K562 (cell line): ENCODE results near the gene RPP25. TPM values are rescaled to one million over a fixed set of nuclear protein-coding genes. Genes with fewer than 3 reads are reported as not detected.

ENCODE experiments used
- ATAC-seq: fragments of 200-7000 bp; cut with Tn5 transposase; 3 replicates; pipeline ENCODE4 v1.9.1; 2020; ENCODE audit warnings: moderate library complexity
- BruUV-seq: library from RNA; stranded (reverse); fragments of 400-500 nt; replicated peaks from 2 replicates; lab custom pipeline; 2021; lab: Mats Ljungman, UMichigan
- CTCF ChIA-PET: fragments of 300-600 bp; formaldehyde crosslinking; extraction: SDS; loops from one replicate; lab custom pipeline; 2021; ENCODE audit warnings: low intra/inter-chr PET ratio; lab: Yijun Ruan, JAX
- POLR2A ChIA-PET: fragments of 300-600, 350-650 bp; sonication (Branson Sonifier 250); formaldehyde crosslinking; extraction: SDS; loops from one replicate; lab custom pipeline; 2021; ENCODE audit warnings: antibody characterized with exemption, inconsistent platforms; lab: Yijun Ruan, JAX
- DNase-seq, 4 experiments: peaks; one replicate each; pipeline versions ENCODE4 v3.0.0 to v3.0.0-alpha.2; 2011 to 2018; ENCODE audit warnings: low spot score in 3 of 4, mixed read lengths in 3 of 4; ENCODE audit errors: extremely low read depth in 1 of 4
- FAIRE-seq: peaks from 2 replicates; lab custom pipeline; 2011; peaks lifted over from hg19 to GRCh38; lab: Jason Lieb, UNC
- H2AFZ ChIP-seq: 2 replicates; pipeline ENCODE4 v1.6.0; 2011; ENCODE audit warnings: low read depth, low read length, control low read depth, inconsistent platforms
- H3K27ac ChIP-seq: fragments of 200-600 bp; 3 replicates; pipeline ENCODE4 v1.8.0; 2011; ENCODE audit warnings: low read depth, mild to moderate bottlenecking, control low read depth, inconsistent platforms, low read length, moderate library complexity, mixed read lengths; ENCODE audit errors: extremely low read depth
- H3K27me3 ChIP-seq, 2 experiments: fragments of 300-600 bp in 1 of 2; 2 replicates in 1 of 2; 3 replicates in 1 of 2; pipeline versions ENCODE4 v1.6.0 to v1.8.0; 2011; ENCODE audit warnings: inconsistent platforms in 2 of 2, low read length in 2 of 2, mild to moderate bottlenecking in 1 of 2, mixed read lengths in 1 of 2, moderate library complexity in 1 of 2; ENCODE audit not compliant: control insufficient read depth in 2 of 2, insufficient read depth in 2 of 2
- H3K36me3 ChIP-seq: fragments of 300-600 bp; 3 replicates; pipeline ENCODE4 v1.8.0; 2011; ENCODE audit warnings: mild to moderate bottlenecking, low read length, inconsistent platforms; ENCODE audit not compliant: control insufficient read depth, insufficient read depth
- H3K4me1 ChIP-seq, 2 experiments: fragments of 200-600 bp in 1 of 2; replicated peaks in 1 of 2; 2 replicates in 1 of 2; 3 replicates in 1 of 2; pipeline versions ENCODE4 v1.5.1 to v1.8.0; 2011; ENCODE audit warnings: inconsistent platforms in 2 of 2, low read length in 2 of 2, mild to moderate bottlenecking in 1 of 2, mixed read lengths in 1 of 2, moderate library complexity in 1 of 2; ENCODE audit not compliant: control insufficient read depth in 2 of 2, insufficient read depth in 2 of 2
- H3K4me2 ChIP-seq: 2 replicates; pipeline ENCODE4 v1.6.1; 2011; ENCODE audit warnings: low read length, control low read depth, inconsistent platforms, mixed read lengths; ENCODE audit not compliant: insufficient read depth
- H3K4me3 ChIP-seq: fragments of 200-600 bp; sonication (generic), shearing (Covaris generic); 2 replicates; pipeline ENCODE4 v1.5.1; 2016; ENCODE audit warnings: control low read depth, inconsistent platforms
- H3K79me2 ChIP-seq: fragments of 200-600 bp; 3 replicates; pipeline ENCODE4 v1.8.0; 2011; ENCODE audit warnings: low read length, inconsistent platforms; ENCODE audit not compliant: control insufficient read depth, insufficient read depth
- H3K9ac ChIP-seq, 2 experiments: 2 replicates each; pipeline versions ENCODE4 v1.6.0 to v1.6.1; 2011; ENCODE audit warnings: low read depth in 2 of 2, low read length in 2 of 2, control low read depth in 1 of 2, inconsistent platforms in 1 of 2, mild to moderate bottlenecking in 1 of 2, mixed read lengths in 1 of 2; ENCODE audit not compliant: insufficient read depth in 1 of 2
- H3K9me1 ChIP-seq: one replicate; pipeline ENCODE4 v1.6.0; 2011; ENCODE audit warnings: inconsistent platforms, mild to moderate bottlenecking, low read length, moderate library complexity; ENCODE audit not compliant: control insufficient read depth, insufficient read depth
- H3K9me3 ChIP-seq: replicated peaks from 2 replicates; pipeline ENCODE4 v1.5.1; 2011; ENCODE audit warnings: low read depth, low read length, inconsistent platforms; ENCODE audit not compliant: control insufficient read depth, insufficient read depth
- H4K20me1 ChIP-seq: replicated peaks from 2 replicates; pipeline ENCODE4 v1.6.1; 2011; ENCODE audit warnings: low read length, inconsistent platforms, mixed read lengths; ENCODE audit not compliant: control insufficient read depth, insufficient read depth
- CBX8 ChIP-seq: fragments of 200-600 bp; sonication (generic); IDR thresholded peaks from 2 replicates; pipeline ENCODE4 v1.6.1; 2012; ENCODE audit warnings: borderline replicate concordance, mixed run types, low read depth, mild to moderate bottlenecking, moderate library complexity, mixed read lengths, low read length, control low read depth, inconsistent platforms; ENCODE audit not compliant: poor library complexity, severe bottlenecking; ENCODE audit errors: extremely low read depth
- NONO ChIP-seq, 2 experiments: fragments of 200-400 bp in 1 of 2; fragments of 450-650 bp in 1 of 2; formaldehyde crosslinking in 1 of 2; IDR thresholded peaks; 2 replicates each; pipeline ENCODE4 v1.6.1; 2017; ENCODE audit warnings: low read depth in 2 of 2, mild to moderate bottlenecking in 2 of 2, moderate library complexity in 2 of 2, low read length in 1 of 2
- PHF8 ChIP-seq: fragments of 200-600 bp; sonication (generic); IDR thresholded peaks from 2 replicates; pipeline ENCODE4 v1.6.1; 2012; ENCODE audit warnings: mixed run types, mild to moderate bottlenecking, inconsistent platforms, low read length, moderate library complexity, borderline replicate concordance
- POLR2AphosphoS2 ChIP-seq: IDR thresholded peaks from 2 replicates; pipeline ENCODE4 v1.6.1; 2012; ENCODE audit warnings: low read length, improper control_type of control experiment
- ZBTB11 ChIP-seq, 3 experiments: fragments of 200-800 bp in 1 of 3; fragments of 250-450 bp in 1 of 3; fragments of 450-650 bp in 1 of 3; sonication (Bioruptor Pico) in 1 of 3; sonication (Bioruptor generic) in 1 of 3; formaldehyde crosslinking in 1 of 3; IDR thresholded peaks; 2 replicates each; pipeline versions ENCODE4 v1.6.1 to v1.8.0; 2016 to 2022; ENCODE audit warnings: mild to moderate bottlenecking in 2 of 3, missing genetic modification characterization in 2 of 3, missing compliant biosample characterization in 1 of 3, moderate library complexity in 1 of 3
- ZNF146 ChIP-seq: IDR thresholded peaks from one replicate; pipeline ENCODE4 v1.6.1; 2018; ENCODE audit warnings: missing compliant biosample characterization; ENCODE audit not compliant: unreplicated experiment
- ZNF354B ChIP-seq: fragments of 250-450 bp; sonication (Bioruptor Pico); IDR thresholded peaks from 2 replicates; pipeline ENCODE4 v1.4.0; 2020
- ZNF436 ChIP-seq: fragments of 250-450, 450-650 bp; sonication (Bioruptor Pico); formaldehyde crosslinking; IDR thresholded peaks from 2 replicates; pipeline ENCODE4 v1.7.0; 2020; ENCODE audit warnings: mild to moderate bottlenecking
- WGBS: fragments of 100-300 bp; shearing (Covaris generic); methylation state at CpG from one replicate; pipeline ENCODE4 v1.1.6; 2016; ENCODE audit warnings: low coverage, mixed read lengths; ENCODE audit not compliant: insufficient coverage; ENCODE audit errors: missing lambda C conversion rate; 5-methylcytosine and 5-hydroxymethylcytosine counted together
- in situ Hi-C: fragments of 300-500 bp; cut with MboI; formaldehyde crosslinking; loops from 4 replicates; pipeline ENCODE4 v1.15.0; 2018; ENCODE audit warnings: inconsistent platforms, mixed read lengths
- intact Hi-C: fragments of 100-400 bp; cut with micrococcal nuclease; formaldehyde crosslinking; loops from 2 replicates; pipeline ENCODE4 v1.14.2; 2022
- polyA plus RNA-seq, 8 experiments: library from polyadenylated mRNA; depleted of rRNA in 4 of 8; stranded (reverse) in 5 of 8; unstranded in 3 of 8; fragments of >200 nt; fragmentation: Nextera tagmentation in 2 of 8; fragmentation: Illumina TruSeq in 1 of 8; extraction: Ambion mirVana in 2 of 8; extraction: Trizol in 1 of 8; gene quantifications; 2 replicates each; pipeline versions ENCODE4 v1.2.1 to v1.2.3, GENCODE V29; 2011 to 2014; ENCODE audit warnings: inconsistent platforms in 1 of 8, missing spikeins in 1 of 8
- total RNA-seq, 7 experiments: library from RNA; depleted of rRNA in 6 of 7; stranded (reverse); fragments of >200 nt in 6 of 7; fragmentation: Illumina TruSeq in 2 of 7; extraction: Trizol in 2 of 7; gene quantifications; 2 replicates each; pipeline versions ENCODE4 v1.2.1 to v1.2.3, GENCODE V29; 2011 to 2021; ENCODE audit warnings: low replicate concordance in 1 of 7
- TF ChIP-seq, protein P1 (sequence below): fragments of 200-800 bp; sonication (Bioruptor generic); IDR thresholded peaks from 2 replicates; pipeline ENCODE4 v1.6.1; 2017; ENCODE audit warnings: missing genetic modification characterization, missing compliant biosample characterization
- TF ChIP-seq, protein P2 (sequence below): fragments of 450-650 bp; IDR thresholded peaks from one replicate; pipeline ENCODE4 v1.6.1; 2018; ENCODE audit warnings: mild to moderate bottlenecking, moderate library complexity; ENCODE audit not compliant: partially characterized antibody
- TF ChIP-seq, protein P3 (sequence below): sonication (generic); formaldehyde crosslinking; IDR thresholded peaks from 2 replicates; pipeline ENCODE4 v1.8.1; 2022; ENCODE audit warnings: missing genetic modification reagents

The RPP25 gene
- total and polyA plus RNA-seq, 9 of the 15 experiments (the other 6 are each of a cell fraction or from before 2014, with no cell fraction given), result 1.1 to 12.3 (median 5.6) TPM

DNA sequence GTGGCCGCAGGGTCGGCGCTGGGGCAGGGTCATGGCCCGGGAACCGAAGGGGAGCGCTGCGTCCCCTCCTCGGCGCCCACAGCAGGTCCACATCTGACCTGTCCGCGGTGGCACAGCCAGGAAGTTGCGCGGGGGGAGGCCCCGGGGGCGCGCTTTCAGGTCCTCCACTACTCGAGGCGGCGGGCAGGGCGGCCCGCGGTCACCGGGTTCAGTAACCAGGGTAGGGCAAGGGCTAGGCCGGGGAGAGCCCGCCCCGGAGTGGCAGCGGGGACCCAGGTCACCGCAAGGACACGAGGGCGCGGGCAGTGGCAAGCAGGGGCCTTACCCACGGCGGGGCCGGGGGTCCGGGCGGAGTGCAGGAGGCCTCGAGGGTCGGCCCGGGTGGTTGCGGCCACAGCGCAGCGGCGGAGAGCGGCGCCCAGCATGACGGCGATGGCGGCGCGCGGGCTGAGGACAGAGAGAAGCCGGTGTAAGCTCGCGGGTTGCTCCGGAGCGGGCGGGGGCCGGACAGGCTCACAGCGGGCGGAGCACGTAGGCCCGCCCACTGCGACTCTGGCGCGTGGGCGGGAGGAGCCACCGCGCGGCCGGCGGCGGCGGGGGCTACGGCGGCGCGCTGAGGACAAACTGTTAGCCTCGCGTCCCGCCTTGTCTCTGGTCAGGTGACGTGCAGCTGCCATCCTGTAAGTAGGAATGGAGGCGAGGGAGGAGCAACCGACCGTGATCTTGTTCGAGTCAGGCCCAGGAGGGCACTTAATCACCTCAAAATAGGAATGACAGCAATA is 18.8 kb downstream of the RPP25 start, which contains the start of gene COX5A:
TSS of gene COX5A (minus strand) at position 484 of the 782 bp plus-strand sequence. CDS start at position 425, 59 bp downstream.
- H3K9me3 ChIP-seq, result no peaks in the 10 kb centered on the region
- peak within 1 kb of the TSS; percentile 98 for H3K27ac ChIP-seq
- in situ Hi-C loops (no loop called here), intact Hi-C loops (no loop called here)
- peak; percentile 95 for ATAC-seq
- ChIA-PET CTCF (no interaction called here), POLR2A (interaction anchor here (0.5 to 1.3 kb wide), 13 partner anchors 10 to 276 kb away, joined by 3 to 6 read pairs (median 4); partner anchors contain the start of gene FAM219B)
- peak within 1 kb of the TSS; percentile 87 for H3K4me2 ChIP-seq
- peaks cover 19 to 29% of the 10 kb centered on the region in 2 experiments for H3K4me1 ChIP-seq
- H2AFZ ChIP-seq, result peak within 1 kb of the TSS; percentile 98
- no TSS peak for BruUV-seq
- FAIRE-seq, result peak; percentile 88
- peaks cover 51% of the 10 kb centered on the region for H3K79me2 ChIP-seq
- peak within 1 kb of the TSS; percentile 99 for H3K4me3 ChIP-seq
- no peaks in the 10 kb centered on the region for H3K27me3 ChIP-seq
- peak within 1 kb of the TSS; percentile 97 to 98 for H3K9ac ChIP-seq
- H4K20me1 ChIP-seq, result peaks cover 9% of the 10 kb centered on the region
- DNase-seq, result peak; percentile 90 to 97 (median 92)
- H3K36me3 ChIP-seq, result peaks cover 34% of the 10 kb centered on the region; the same call in 2 of the 3 replicates
- WGBS, result 1% methylated on average over 60 of the region's 85 CpGs
- no peaks in the 10 kb centered on the region for H3K9me1 ChIP-seq
- TF ChIP-seq, protein P1, sequence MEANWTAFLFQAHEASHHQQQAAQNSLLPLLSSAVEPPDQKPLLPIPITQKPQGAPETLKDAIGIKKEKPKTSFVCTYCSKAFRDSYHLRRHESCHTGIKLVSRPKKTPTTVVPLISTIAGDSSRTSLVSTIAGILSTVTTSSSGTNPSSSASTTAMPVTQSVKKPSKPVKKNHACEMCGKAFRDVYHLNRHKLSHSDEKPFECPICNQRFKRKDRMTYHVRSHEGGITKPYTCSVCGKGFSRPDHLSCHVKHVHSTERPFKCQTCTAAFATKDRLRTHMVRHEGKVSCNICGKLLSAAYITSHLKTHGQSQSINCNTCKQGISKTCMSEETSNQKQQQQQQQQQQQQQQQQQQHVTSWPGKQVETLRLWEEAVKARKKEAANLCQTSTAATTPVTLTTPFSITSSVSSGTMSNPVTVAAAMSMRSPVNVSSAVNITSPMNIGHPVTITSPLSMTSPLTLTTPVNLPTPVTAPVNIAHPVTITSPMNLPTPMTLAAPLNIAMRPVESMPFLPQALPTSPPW, result peak; percentile 99
- TF ChIP-seq PHF8 (peak; percentile 92; the same call in 1 of the 2 replicates), ZBTB11 (CRISPR knock-in tag; IDR thresholded peaks at IDR 0.05) (peak in 1 of 3 experiments; percentile 46; a peak in 1 of 6 replicates), NONO (IDR thresholded peaks at IDR 0.05; ENCODE audit: low read depth in 2 of 2, low read length in 1 of 2) (peak; percentile 73 to 97; a peak in 3 of 4 replicates), CBX8 (no peak), POLR2AphosphoS2 (no peak), ZNF354B (CRISPR knock-in tag) (no peak), ZNF146 (CRISPR knock-in tag) (no peak), ZNF436 (CRISPR knock-in tag) (no peak)
- TF ChIP-seq, protein P2, sequence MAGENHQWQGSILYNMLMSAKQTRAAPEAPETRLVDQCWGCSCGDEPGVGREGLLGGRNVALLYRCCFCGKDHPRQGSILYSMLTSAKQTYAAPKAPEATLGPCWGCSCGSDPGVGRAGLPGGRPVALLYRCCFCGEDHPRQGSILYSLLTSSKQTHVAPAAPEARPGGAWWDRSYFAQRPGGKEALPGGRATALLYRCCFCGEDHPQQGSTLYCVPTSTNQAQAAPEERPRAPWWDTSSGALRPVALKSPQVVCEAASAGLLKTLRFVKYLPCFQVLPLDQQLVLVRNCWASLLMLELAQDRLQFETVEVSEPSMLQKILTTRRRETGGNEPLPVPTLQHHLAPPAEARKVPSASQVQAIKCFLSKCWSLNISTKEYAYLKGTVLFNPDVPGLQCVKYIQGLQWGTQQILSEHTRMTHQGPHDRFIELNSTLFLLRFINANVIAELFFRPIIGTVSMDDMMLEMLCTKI, result no peak
- TF ChIP-seq, protein P3, sequence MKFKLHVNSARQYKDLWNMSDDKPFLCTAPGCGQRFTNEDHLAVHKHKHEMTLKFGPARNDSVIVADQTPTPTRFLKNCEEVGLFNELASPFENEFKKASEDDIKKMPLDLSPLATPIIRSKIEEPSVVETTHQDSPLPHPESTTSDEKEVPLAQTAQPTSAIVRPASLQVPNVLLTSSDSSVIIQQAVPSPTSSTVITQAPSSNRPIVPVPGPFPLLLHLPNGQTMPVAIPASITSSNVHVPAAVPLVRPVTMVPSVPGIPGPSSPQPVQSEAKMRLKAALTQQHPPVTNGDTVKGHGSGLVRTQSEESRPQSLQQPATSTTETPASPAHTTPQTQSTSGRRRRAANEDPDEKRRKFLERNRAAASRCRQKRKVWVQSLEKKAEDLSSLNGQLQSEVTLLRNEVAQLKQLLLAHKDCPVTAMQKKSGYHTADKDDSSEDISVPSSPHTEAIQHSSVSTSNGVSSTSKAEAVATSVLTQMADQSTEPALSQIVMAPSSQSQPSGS (CRISPR knock-in tag), result no peak
